PC-9 (cell line): ENCODE data around the gene DENND1A. TPM values are rescaled to one million over a fixed set of nuclear protein-coding genes. Genes with fewer than 3 reads are reported as not detected.

Experiments
- BruUV-seq: library from RNA; stranded (reverse); fragments of 400-500 nt; replicated peaks from 2 replicates; lab custom pipeline; 2021; lab: Mats Ljungman, UMichigan
- CTCF ChIA-PET: fragments of 300-600 bp; sonication (Branson Sonifier 250); formaldehyde crosslinking; loops from one replicate; lab custom pipeline; 2022; ENCODE audit warnings: antibody characterized with exemption; lab: Charles Lee
- POLR2A ChIA-PET: fragments of 300-600 bp; sonication (Branson Sonifier 250); formaldehyde crosslinking; loops from one replicate; lab custom pipeline; 2022; ENCODE audit warnings: antibody characterized with exemption; ENCODE audit not compliant: unreplicated experiment; lab: Charles Lee
- DNase-seq, 2 experiments: peaks; one replicate each; pipeline versions ENCODE4 v3.0.0 to v3.0.0-alpha.2; 2015 to 2022; ENCODE audit warnings: mixed read lengths in 1 of 2
- H2AFZ ChIP-seq: fragments of 200-600 bp; sonication (generic); 2 replicates; pipeline ENCODE4 v1.8.1; 2017; ENCODE audit warnings: antibody characterized with exemption
- H3F3A ChIP-seq: fragments of 200-600 bp; sonication (generic); 2 replicates; pipeline ENCODE4 v1.8.1; 2017; ENCODE audit warnings: antibody characterized with exemption, mild to moderate bottlenecking, low read depth; ENCODE audit not compliant: insufficient read depth
- H3K27ac ChIP-seq: fragments of 200-600 bp; sonication (generic); 2 replicates; pipeline ENCODE4 v1.6.1; 2016; ENCODE audit warnings: mixed run types
- H3K27me3 ChIP-seq: fragments of 200-600 bp; sonication (generic); 2 replicates; pipeline ENCODE4 v1.6.1; 2016; ENCODE audit warnings: low read depth, mixed run types; ENCODE audit not compliant: insufficient read depth
- H3K36me3 ChIP-seq: fragments of 200-600 bp; sonication (generic); 2 replicates; pipeline ENCODE4 v1.6.1; 2016; ENCODE audit warnings: low read depth, mixed run types
- H3K4me1 ChIP-seq: fragments of 200-600 bp; sonication (generic); replicated peaks from 2 replicates; pipeline ENCODE4 v1.6.1; 2016; ENCODE audit warnings: mixed run types; ENCODE audit not compliant: insufficient read depth
- H3K4me2 ChIP-seq: fragments of 200-600 bp; sonication (generic); 2 replicates; pipeline ENCODE4 v1.6.1; 2017; ENCODE audit warnings: mixed run types
- H3K4me3 ChIP-seq: fragments of 200-600 bp; sonication (generic); 2 replicates; pipeline ENCODE4 v1.6.1; 2016; ENCODE audit warnings: mixed run types
- H3K79me2 ChIP-seq: fragments of 200-600 bp; sonication (generic); 2 replicates; pipeline ENCODE4 v1.6.1; 2017; ENCODE audit warnings: low read depth, mixed run types
- H3K9me2 ChIP-seq: fragments of 200-600 bp; sonication (generic); 2 replicates; pipeline ENCODE4 v1.8.1; 2017; ENCODE audit warnings: mild to moderate bottlenecking; ENCODE audit not compliant: insufficient read depth
- H3K9me3 ChIP-seq: fragments of 200-600 bp; sonication (generic); 2 replicates; pipeline ENCODE4 v1.8.1; 2016; ENCODE audit warnings: low read depth; ENCODE audit not compliant: insufficient read depth
- H4K20me1 ChIP-seq: fragments of 200-600 bp; sonication (generic); 2 replicates; pipeline ENCODE4 v1.8.1; 2017; ENCODE audit not compliant: insufficient read depth
- CTCF ChIP-seq: fragments of 200-600 bp; sonication (generic); conservative IDR thresholded peaks from 2 replicates; pipeline ENCODE4 v1.6.1; 2017; ENCODE audit warnings: mixed run types, antibody characterized with exemption, mild to moderate bottlenecking, moderate library complexity
- EZH2 ChIP-seq: fragments of 200-600 bp; sonication (generic); IDR thresholded peaks from 2 replicates; pipeline ENCODE4 v1.8.0; 2017; ENCODE audit warnings: antibody characterized with exemption, low read depth
- intact Hi-C: fragments of 100-400 bp; cut with micrococcal nuclease; formaldehyde crosslinking; loops from one replicate; pipeline ENCODE4 v1.10.0; 2022; ENCODE audit not compliant: unreplicated experiment
- total RNA-seq: library from RNA; stranded (reverse); gene quantifications from 2 replicates; pipeline ENCODE4 v1.2.3, GENCODE V29; 2021

DENND1A gene
- total RNA-seq, 1 experiment from 2014 or later = 37.7 TPM

- Histone ChIP-seq H3F3A (no peaks in the 10 kb centered on the region), H3K4me1 (0 out of 2 replicates have a peak, but pooled peaks cover 5% of the 10 kb centered on the region), H3K9me2 (no peaks in the 10 kb centered on the region), H3K27me3 (no peaks in the 10 kb centered on the region), H3K27ac (no peak overlapping the region), H3K79me2 (no peaks in the 10 kb centered on the region), H3K36me3 (no peaks in the 10 kb centered on the region), H3K4me3 (no peak overlapping the region), H4K20me1 (no peaks in the 10 kb centered on the region), H3K9me3 (no peaks in the 10 kb centered on the region), H2AFZ (no peak overlapping the region), H3K4me2 (no peak overlapping the region)
- no peak for DNase-seq
- intact Hi-C loops = no loop called here
- TF ChIP-seq EZH2 (no peak), CTCF (no peak)
- POLR2A ChIA-PET = interaction anchor here (0.7 kb wide), 1 partner anchor 490 kb away, joined by 3 read pairs; no protein-coding TSS in a partner anchor
- CTCF ChIA-PET = interaction anchor here (0.6 kb wide), 1 partner anchor 213 kb away, joined by 7 read pairs; no protein-coding TSS in a partner anchor
- no TSS peak for BruUV-seq
These were observed 590.9 kb downstream of the DENND1A start for GRCh38 chr9:123338710-123339665.

DNA sequence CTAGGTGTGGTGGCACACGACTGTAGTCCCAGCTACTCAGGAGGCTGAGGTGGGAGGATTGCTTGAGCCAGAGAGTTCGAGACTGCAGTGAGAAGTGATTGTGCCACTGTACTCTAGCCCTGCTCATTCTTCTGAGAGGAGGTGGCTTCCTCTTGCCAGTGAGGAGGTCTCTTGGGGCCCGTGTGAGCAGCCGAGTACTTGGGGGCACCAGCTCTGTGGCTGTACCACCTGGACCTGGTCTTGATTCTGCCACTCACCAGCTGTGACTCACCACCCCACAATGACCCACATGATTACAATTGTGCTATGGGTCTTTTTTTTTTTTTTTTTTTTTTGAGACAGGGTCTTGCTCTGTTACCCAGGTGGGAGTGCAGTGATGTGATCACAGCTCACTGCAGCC is 592.0 kb downstream of the DENND1A start:
- Histone ChIP-seq H3K36me3 (no peaks in the 10 kb centered on the region), H3K79me2 (no peaks in the 10 kb centered on the region), H3K4me2 (no peak overlapping the region), H3K9me2 (no peaks in the 10 kb centered on the region), H3F3A (no peaks in the 10 kb centered on the region), H4K20me1 (no peaks in the 10 kb centered on the region), H2AFZ (no peak overlapping the region), H3K27me3 (no peaks in the 10 kb centered on the region), H3K4me1 (0 out of 2 replicates have a peak, but pooled peaks cover 5% of the 10 kb centered on the region), H3K9me3 (no peaks in the 10 kb centered on the region), H3K27ac (no peak overlapping the region), H3K4me3 (no peak overlapping the region)
- TF ChIP-seq EZH2 = no peak
- TF ChIP-seq CTCF = no peak
- CTCF ChIA-PET = no interaction called here
- DNase-seq = no peak
- intact Hi-C loops = no loop called here
- POLR2A ChIA-PET = interaction anchor here (0.7 kb wide), 1 partner anchor 489 kb away, joined by 3 read pairs; no protein-coding TSS in a partner anchor
- BruUV-seq = no TSS peak

DNA sequence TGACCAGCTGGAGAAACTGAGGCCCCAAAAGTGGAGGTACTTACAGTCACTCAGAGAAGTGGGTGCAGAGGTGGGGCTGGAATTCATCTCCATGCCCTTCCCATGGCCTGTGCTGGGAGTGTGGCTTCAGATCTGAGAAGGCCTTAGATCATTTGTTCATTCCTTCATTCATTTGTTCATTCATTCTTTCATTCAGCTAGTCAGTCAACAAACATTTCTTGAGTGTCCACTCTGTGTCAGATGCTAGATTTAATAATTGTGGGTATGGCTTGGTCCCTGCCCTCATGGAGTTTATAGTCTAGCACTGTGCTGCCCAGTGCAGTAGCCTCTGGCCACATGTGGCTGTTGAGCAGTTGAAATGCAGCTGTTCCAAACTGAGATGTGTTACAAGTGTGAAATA is 593.0 kb downstream of the DENND1A start:
- Histone ChIP-seq H3K4me2 (no peak overlapping the region), H4K20me1 (no peaks in the 10 kb centered on the region), H3K36me3 (no peaks in the 10 kb centered on the region), H3K79me2 (no peaks in the 10 kb centered on the region), H3K27me3 (no peaks in the 10 kb centered on the region), H3F3A (no peaks in the 10 kb centered on the region), H3K4me1 (0 out of 2 replicates have a peak, but pooled peaks cover 5% of the 10 kb centered on the region), H2AFZ (no peak overlapping the region), H3K9me3 (no peaks in the 10 kb centered on the region), H3K27ac (no peak overlapping the region), H3K4me3 (no peak overlapping the region), H3K9me2 (no peaks in the 10 kb centered on the region)
- intact Hi-C loops = no loop called here
- TF ChIP-seq EZH2 (no peak), CTCF (no peak)
- ChIA-PET POLR2A (no interaction called here), CTCF (no interaction called here)
- no TSS peak for BruUV-seq
- no peak for DNase-seq
